ENCODE measurements around the gene SPIRE2. TPM values are rescaled to one million over a fixed set of nuclear protein-coding genes. Genes with fewer than 3 reads are reported as not detected.
"Not testable (repeated sequence)": the region's sequence is repeated elsewhere in the genome, so short reads cannot be mapped to it uniquely, and the experiment has no call there.

Gene SPIRE2, protein sequence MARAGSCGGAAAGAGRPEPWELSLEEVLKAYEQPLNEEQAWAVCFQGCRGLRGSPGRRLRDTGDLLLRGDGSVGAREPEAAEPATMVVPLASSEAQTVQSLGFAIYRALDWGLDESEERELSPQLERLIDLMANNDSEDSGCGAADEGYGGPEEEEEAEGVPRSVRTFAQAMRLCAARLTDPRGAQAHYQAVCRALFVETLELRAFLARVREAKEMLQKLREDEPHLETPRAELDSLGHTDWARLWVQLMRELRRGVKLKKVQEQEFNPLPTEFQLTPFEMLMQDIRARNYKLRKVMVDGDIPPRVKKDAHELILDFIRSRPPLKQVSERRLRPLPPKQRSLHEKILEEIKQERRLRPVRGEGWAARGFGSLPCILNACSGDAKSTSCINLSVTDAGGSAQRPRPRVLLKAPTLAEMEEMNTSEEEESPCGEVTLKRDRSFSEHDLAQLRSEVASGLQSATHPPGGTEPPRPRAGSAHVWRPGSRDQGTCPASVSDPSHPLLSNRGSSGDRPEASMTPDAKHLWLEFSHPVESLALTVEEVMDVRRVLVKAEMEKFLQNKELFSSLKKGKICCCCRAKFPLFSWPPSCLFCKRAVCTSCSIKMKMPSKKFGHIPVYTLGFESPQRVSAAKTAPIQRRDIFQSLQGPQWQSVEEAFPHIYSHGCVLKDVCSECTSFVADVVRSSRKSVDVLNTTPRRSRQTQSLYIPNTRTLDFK
- 10 to 100 TPM in 1 of 7 donors, 1 to 10 TPM in 5, under 1 TPM in 1; 0.95 to 28.7 (median 6.1) TPM for total RNA-seq
- 1 to 10 TPM; 2.5 to 2.9 TPM for polyA plus RNA-seq
- long read RNA-seq, donor 1, partial matches to known transcripts: 0 of 9 reads
- long read RNA-seq, donor 1, other reads (novel, unspliced or antisense): 9 of 9 reads
- long read RNA-seq, donor 2: 0 reads
- long read RNA-seq, donor 3, partial matches to known transcripts: 3 of 18 reads
- long read RNA-seq, donor 3, other reads (novel, unspliced or antisense): 12 of 18 reads

- peak; percentile 66 to 89 (median 83) for DNase-seq
- intact Hi-C loops (cut with DNase I): no loop called here
- peak within 1 kb of the TSS; percentile 43 for H3K4me3 ChIP-seq
- H3K36me3 ChIP-seq: no peaks in the 10 kb centered on the region
- WGBS, 3 donors: 0 to 1% (median 1%) methylated on average over 27 to 82 of the region's 98 CpGs
- no peak for TF ChIP-seq CTCF (IDR thresholded peaks at IDR 0.05)
- no peak for TF ChIP-seq EP300 (IDR thresholded peaks at IDR 0.05)
- TF ChIP-seq POLR2A (IDR thresholded peaks at IDR 0.05): no peak
- H3K27me3 ChIP-seq: no peaks in the 10 kb centered on the region
- peaks cover 8% of the 10 kb centered on the region for H3K4me1 ChIP-seq (ENCODE audit: insufficient read depth)
- peak within 1 kb of the TSS in 1 of 2 donors; percentile 41 for H3K27ac ChIP-seq
- no peaks in the 10 kb centered on the region for H3K9me3 ChIP-seq
These were observed at the start of gene SPIRE2 for GRCh38 chr16:89828199-89828869. Gene SPIRE2, plus strand, starts transcription at chr16:89828475. Its CDS starts 76 bp downstream, at chr16:89828551.

- no peak for DNase-seq
- no peaks in the 10 kb centered on the region for H3K4me1 ChIP-seq (ENCODE audit: insufficient read depth)
- intact Hi-C loops (cut with DNase I): no loop called here
- no peaks in the 10 kb centered on the region for H3K9me3 ChIP-seq
- H3K4me3 ChIP-seq: no peak overlapping the region
- H3K36me3 ChIP-seq: no peaks in the 10 kb centered on the region
- no peak for TF ChIP-seq CTCF (IDR thresholded peaks at IDR 0.05)
- no peak for TF ChIP-seq EP300 (IDR thresholded peaks at IDR 0.05)
- no peaks in the 10 kb centered on the region for H3K27me3 ChIP-seq
- 88 to 90% (median 90%) methylated on average over 13 of the region's 13 CpGs for WGBS, 3 donors
- no peak overlapping the region for H3K27ac ChIP-seq
These were observed 48.9 kb upstream of the SPIRE2 start for GRCh38 chr16:89779231-89779908.

- H3K4me3 ChIP-seq: no peak overlapping the region
- no peak for DNase-seq
- H3K27me3 ChIP-seq: no peaks in the 10 kb centered on the region
- H3K4me1 ChIP-seq (ENCODE audit: insufficient read depth): no peaks in the 10 kb centered on the region
- 92 to 97% (median 95%) methylated on average over 6 of the region's 6 CpGs for WGBS, 3 donors
- intact Hi-C loops (cut with DNase I): no loop called here
- TF ChIP-seq EP300 (IDR thresholded peaks at IDR 0.05): no peak
- no peak overlapping the region for H3K27ac ChIP-seq
- H3K36me3 ChIP-seq: no peaks in the 10 kb centered on the region
- no peaks in the 10 kb centered on the region for H3K9me3 ChIP-seq
These were observed 48.4 kb upstream of the SPIRE2 start for GRCh38 chr16:89779909-89780305.

GRCh38 chr16:89782489-89782888 lies 45.8 kb upstream of the SPIRE2 start:
- 94 to 100% (median 96%) methylated on average over 6 of the region's 6 CpGs for WGBS, 3 donors
- no peak for TF ChIP-seq EP300 (IDR thresholded peaks at IDR 0.05)
- TF ChIP-seq POLR2A (IDR thresholded peaks at IDR 0.05): no peak
- no peak for TF ChIP-seq CTCF (IDR thresholded peaks at IDR 0.05)
- no peak overlapping the region for H3K27ac ChIP-seq
- intact Hi-C loops (cut with DNase I): no loop called here
- no peaks in the 10 kb centered on the region for H3K27me3 ChIP-seq
- H3K4me1 ChIP-seq (ENCODE audit: insufficient read depth): no peaks in the 10 kb centered on the region
- DNase-seq: no peak
- H3K36me3 ChIP-seq: no peaks in the 10 kb centered on the region
- no peaks in the 10 kb centered on the region for H3K9me3 ChIP-seq
- H3K4me3 ChIP-seq: no peak overlapping the region

- DNase-seq; H3K27me3 ChIP-seq; H3K4me3 ChIP-seq; H3K4me1 ChIP-seq (ENCODE audit: insufficient read depth); H3K9me3 ChIP-seq; H3K36me3 ChIP-seq; H3K27ac ChIP-seq; intact Hi-C loops (cut with DNase I): not testable (repeated sequence)
- WGBS, 3 donors: 94% methylated on average over 6 of the region's 6 CpGs
These were observed 44.3 kb upstream of the SPIRE2 start for GRCh38 chr16:89783952-89784351.
